ENCODE results near the gene ZNF337.
"Not testable (repeated sequence)": the region's sequence is repeated elsewhere in the genome, so short reads cannot be mapped to it uniquely, and the experiment has no call there.

ZNF337 gene

DNA sequence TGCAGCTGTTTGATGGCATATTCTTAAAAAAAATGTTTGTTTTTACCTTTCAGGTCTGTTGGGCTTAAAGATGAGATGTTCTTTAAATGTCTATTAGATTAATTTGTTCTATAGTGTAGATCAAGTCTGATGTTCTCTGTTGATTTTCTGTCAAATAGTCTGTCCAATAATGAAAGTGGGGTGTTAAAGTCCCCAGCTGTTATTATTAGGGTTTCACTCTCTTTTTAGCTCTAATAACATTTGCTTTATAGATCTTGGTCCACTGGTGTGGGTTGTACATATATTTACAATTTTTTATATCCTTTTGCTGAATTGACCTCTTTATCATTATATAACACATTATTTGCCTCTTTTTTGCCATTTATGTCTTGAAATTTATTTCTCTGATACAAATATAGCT lies 11.0 kb upstream of the ZNF337 start:
- H3K27ac Mint-ChIP-seq, result no peak overlapping the region
- no peaks in the 10 kb centered on the region for H3K36me3 Mint-ChIP-seq (ENCODE audit: low read depth)
- H3K4me1 Mint-ChIP-seq (ENCODE audit: low read depth), result no peaks in the 10 kb centered on the region
- no peak overlapping the region for H3K4me3 Mint-ChIP-seq
- intact Hi-C loops (cut with micrococcal nuclease), result no loop called here
- H3K27me3 Mint-ChIP-seq, result no peaks in the 10 kb centered on the region
- peaks cover 39% of the 10 kb centered on the region for H3K9me3 Mint-ChIP-seq

DNA sequence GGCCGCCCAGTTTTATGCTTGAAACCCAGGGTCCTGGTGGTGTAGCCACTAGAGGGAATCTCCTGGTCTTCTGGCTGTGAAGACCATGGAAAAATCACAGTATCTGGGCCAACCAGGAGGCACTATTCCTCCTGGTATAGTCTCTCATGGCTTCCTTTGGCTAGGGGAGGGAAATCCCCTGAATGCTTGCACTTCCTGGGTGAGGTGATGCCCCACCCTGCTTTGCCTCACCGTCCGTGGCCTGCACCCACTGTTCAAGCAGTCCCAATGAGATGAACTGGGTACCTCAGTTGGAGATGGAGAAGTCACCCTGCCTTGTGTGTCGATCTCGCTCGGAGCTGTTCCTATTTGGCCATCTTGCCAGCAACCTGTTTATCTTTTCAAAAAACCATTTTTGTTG lies 10.1 kb upstream of the ZNF337 start:
- peaks cover 30% of the 10 kb centered on the region for H3K9me3 Mint-ChIP-seq
- H3K27ac Mint-ChIP-seq, result no peak overlapping the region
- H3K36me3 Mint-ChIP-seq (ENCODE audit: low read depth), result no peaks in the 10 kb centered on the region
- H3K4me3 Mint-ChIP-seq, result no peak overlapping the region
- H3K4me1 Mint-ChIP-seq (ENCODE audit: low read depth), result no peaks in the 10 kb centered on the region
- no peaks in the 10 kb centered on the region for H3K27me3 Mint-ChIP-seq
- intact Hi-C loops (cut with micrococcal nuclease), result no loop called here

DNA sequence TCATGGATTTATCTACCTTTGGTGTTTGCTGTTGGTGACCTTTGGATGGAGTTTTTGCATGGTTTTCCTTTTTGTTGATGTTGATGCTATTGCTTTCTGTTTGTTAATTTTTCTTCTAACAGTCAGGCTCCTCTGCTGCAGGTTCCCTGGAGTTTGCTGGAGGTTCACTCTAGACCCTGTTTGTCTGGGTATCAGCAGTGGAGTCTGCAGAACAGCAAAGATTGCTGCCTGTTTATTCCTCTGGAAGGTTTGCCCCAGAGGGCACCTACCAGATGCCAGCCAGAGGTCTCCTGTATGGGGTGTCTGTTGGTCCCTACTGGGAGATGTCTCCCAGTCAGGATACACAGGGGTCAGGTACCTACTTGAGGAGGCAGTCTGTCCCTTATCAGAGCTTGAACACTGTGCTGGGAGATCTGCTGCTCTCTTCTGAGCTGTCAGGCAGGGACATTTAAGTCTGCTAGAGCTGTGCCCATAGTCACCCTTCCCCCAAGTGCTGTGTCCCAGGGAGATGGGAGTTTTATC lies 9.2 kb upstream of the ZNF337 start:
- Mint-ChIP-seq H3K27me3 (no peaks in the 10 kb centered on the region), H3K9me3 (peaks cover 25% of the 10 kb centered on the region), H3K4me3 (no peak overlapping the region), H3K4me1 (ENCODE audit: low read depth) (no peaks in the 10 kb centered on the region), H3K27ac (no peak overlapping the region), H3K36me3 (ENCODE audit: low read depth) (no peaks in the 10 kb centered on the region)
- intact Hi-C loops (cut with micrococcal nuclease), result no loop called here

DNA sequence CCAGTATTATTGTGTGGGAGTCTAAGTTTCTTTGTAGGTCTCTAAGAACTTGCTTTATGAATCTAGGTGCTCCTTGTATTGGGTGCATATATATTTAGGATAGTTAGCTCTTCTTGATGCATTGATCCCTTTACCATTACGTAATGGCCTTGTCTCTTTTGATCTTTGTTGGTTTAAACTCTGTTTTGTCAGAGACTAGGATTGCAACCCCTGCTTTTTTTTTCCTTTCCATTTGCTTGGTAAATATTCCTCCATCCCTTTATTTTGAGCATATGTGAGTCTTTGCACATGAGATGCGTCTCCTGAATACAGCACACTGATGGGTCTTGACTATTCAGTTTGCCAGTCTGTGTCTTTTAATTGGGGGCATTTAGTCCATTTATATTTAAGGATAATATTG lies 7.7 kb upstream of the ZNF337 start:
- H3K36me3 Mint-ChIP-seq (ENCODE audit: low read depth); intact Hi-C loops (cut with micrococcal nuclease); H3K27ac Mint-ChIP-seq; H3K27me3 Mint-ChIP-seq; H3K4me3 Mint-ChIP-seq; H3K4me1 Mint-ChIP-seq (ENCODE audit: low read depth): not testable (repeated sequence)
- H3K9me3 Mint-ChIP-seq, result peaks cover 29% of the 10 kb centered on the region

DNA sequence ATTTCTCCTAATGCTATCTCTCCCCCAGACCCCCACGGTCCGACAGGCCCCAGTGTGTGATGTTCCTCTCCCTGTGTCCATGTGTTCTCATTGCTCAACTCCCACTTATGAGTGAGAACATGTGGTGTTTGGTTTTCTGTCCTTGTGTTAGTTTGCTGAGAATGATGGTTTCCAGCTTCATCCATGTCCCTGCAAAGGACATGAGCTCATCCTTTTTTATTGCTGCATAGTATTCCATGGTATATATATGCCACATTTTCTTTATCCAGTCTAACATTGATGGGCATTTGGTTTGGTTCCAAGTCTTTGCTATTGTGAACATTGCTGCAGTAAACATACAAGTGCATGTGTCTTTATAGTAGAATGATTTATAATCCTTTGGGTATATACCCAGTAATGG lies 4.2 kb upstream of the ZNF337 start:
- H3K4me1 Mint-ChIP-seq (ENCODE audit: low read depth); H3K36me3 Mint-ChIP-seq (ENCODE audit: low read depth); H3K4me3 Mint-ChIP-seq; intact Hi-C loops (cut with micrococcal nuclease); H3K27me3 Mint-ChIP-seq; H3K27ac Mint-ChIP-seq: not testable (repeated sequence)
- peaks cover 30% of the 10 kb centered on the region for H3K9me3 Mint-ChIP-seq

DNA sequence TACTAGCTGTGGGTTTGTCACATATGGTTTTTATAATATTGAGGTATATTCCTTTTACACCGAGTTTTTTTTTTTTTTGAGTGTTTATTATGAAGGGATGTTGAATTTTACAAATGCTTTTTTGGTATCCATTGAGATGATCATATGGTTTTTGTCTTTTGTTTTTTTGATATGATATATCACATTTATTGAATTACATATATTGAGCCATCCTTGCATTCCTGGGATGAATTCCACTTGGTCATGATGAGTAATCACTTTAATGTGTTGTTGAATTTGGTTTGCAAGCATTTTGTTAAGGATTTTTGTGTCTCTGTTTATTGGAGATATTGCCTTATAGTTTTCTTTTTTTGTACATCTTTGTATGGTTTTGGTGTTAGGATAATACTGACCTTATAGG lies 3.3 kb upstream of the ZNF337 start:
- H3K27me3 Mint-ChIP-seq, result no peaks in the 10 kb centered on the region
- no peak overlapping the region for H3K27ac Mint-ChIP-seq
- no peak overlapping the region for H3K4me3 Mint-ChIP-seq
- H3K4me1 Mint-ChIP-seq (ENCODE audit: low read depth), result peaks cover 14% of the 10 kb centered on the region
- peaks cover 30% of the 10 kb centered on the region for H3K9me3 Mint-ChIP-seq
- intact Hi-C loops (cut with micrococcal nuclease), result loop anchor here (5.0 to 10.0 kb wide), 4 partner anchors 167 to 708 kb away; partner anchors contain the start of genes ACSS1, APMAP and PYGB
- H3K36me3 Mint-ChIP-seq (ENCODE audit: low read depth), result peaks cover 9% of the 10 kb centered on the region

DNA sequence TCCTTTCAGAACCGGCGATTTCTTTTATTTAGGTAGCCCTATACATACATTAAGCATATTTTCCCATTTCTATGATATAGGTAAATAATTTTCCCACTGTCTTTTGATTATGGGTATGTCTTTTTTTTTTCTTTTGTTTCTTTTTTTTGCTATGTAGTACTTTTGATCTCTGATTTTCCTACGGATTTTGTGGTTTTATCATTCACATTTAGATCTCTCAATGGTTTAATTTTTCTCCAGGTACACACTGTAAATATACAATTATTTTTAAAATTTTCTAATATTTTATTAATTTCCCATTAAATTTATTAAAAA lies 436 bp upstream of the ZNF337 start:
- H3K27ac Mint-ChIP-seq, result peak overlapping the region; percentile 91
- H3K4me3 Mint-ChIP-seq, result peak overlapping the region; percentile 91
- intact Hi-C loops (cut with micrococcal nuclease), result loop anchor here (5.0 to 10.0 kb wide), 4 partner anchors 170 to 705 kb away; partner anchors contain the start of genes ACSS1, APMAP and PYGB
- H3K36me3 Mint-ChIP-seq (ENCODE audit: low read depth), result peaks cover 12% of the 10 kb centered on the region
- H3K27me3 Mint-ChIP-seq, result no peaks in the 10 kb centered on the region
- peaks cover 22% of the 10 kb centered on the region for H3K4me1 Mint-ChIP-seq (ENCODE audit: low read depth)
- peaks cover 20% of the 10 kb centered on the region for H3K9me3 Mint-ChIP-seq

DNA sequence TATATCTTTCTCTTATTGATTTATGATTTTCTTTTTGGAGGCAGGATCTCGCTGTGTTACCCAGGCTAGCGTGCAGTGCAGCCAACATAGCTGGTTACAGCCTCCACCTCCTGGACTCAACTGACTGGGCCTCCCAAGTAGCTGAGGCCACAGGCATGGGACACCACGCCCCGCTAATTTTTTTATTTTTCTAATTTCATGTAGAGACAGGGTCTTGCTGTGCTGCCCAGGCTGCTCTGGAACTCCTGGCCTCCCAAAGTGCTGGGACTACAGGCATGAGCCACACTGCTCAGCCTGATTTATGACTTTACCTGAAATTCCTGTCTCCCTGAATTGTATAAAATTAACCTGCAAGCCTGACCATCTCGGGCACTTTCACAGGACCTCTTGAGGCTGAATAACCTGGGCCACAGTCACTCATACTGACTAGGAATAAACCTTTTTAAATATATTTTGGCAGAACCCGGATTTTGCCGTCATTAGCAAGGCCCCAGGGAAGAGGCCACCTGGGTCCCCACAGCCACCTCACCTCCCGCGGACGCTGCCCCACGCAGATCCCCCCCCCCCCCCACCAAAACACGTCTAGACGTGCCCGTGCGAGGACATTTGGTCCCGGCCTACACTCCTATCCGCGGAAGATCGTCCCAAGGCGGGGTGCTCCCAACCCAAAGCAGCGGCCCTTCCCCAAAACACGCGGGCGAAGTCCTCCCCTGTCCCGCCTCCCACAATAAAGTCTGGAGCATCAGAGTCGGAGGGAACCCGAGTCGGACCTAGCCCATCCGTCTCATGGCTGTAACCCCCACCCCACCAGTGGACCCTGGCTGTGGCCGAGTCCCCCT lies 902 bp downstream of the ZNF337 start:
- peaks cover 26% of the 10 kb centered on the region for H3K36me3 Mint-ChIP-seq (ENCODE audit: low read depth)
- H3K9me3 Mint-ChIP-seq, result peaks cover 15% of the 10 kb centered on the region
- peak overlapping the region; percentile 91 for H3K27ac Mint-ChIP-seq
- H3K27me3 Mint-ChIP-seq, result no peaks in the 10 kb centered on the region
- peak overlapping the region; percentile 91 for H3K4me3 Mint-ChIP-seq
- H3K4me1 Mint-ChIP-seq (ENCODE audit: low read depth), result peaks cover 27% of the 10 kb centered on the region
- intact Hi-C loops (cut with micrococcal nuclease), result loop anchor here (1.0 to 10.0 kb wide), 5 partner anchors 71 to 703 kb away; partner anchors contain the start of genes ACSS1, APMAP, NANP and PYGB

DNA sequence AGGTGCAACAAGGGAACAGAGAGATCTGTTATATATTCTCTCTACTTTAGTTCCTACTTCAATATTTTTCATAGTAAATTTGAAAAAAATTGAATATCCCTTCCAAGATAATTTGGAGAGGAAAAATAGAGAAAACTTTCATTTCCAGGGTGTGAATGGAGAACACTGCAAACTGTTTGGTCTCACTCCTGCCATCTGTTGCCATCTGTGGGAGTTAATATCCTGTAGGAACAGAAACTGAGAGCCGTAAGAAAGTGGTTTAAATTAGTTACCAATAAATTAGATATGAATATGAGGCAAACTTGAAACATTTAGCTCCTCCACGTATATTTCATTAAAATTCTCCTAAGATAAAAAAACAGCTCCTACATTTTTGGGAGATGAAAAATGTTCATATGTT lies 4.2 kb downstream of the ZNF337 start:
- Mint-ChIP-seq H3K4me3 (no peak overlapping the region), H3K9me3 (no peaks in the 10 kb centered on the region), H3K4me1 (ENCODE audit: low read depth) (peaks cover 21% of the 10 kb centered on the region), H3K27ac (no peak overlapping the region), H3K36me3 (ENCODE audit: low read depth) (peaks cover 26% of the 10 kb centered on the region), H3K27me3 (no peaks in the 10 kb centered on the region)
- intact Hi-C loops (cut with micrococcal nuclease), result loop anchor here (10.0 kb wide), 1 partner anchor 638 kb away; the partner anchor contains the start of gene ACSS1

DNA sequence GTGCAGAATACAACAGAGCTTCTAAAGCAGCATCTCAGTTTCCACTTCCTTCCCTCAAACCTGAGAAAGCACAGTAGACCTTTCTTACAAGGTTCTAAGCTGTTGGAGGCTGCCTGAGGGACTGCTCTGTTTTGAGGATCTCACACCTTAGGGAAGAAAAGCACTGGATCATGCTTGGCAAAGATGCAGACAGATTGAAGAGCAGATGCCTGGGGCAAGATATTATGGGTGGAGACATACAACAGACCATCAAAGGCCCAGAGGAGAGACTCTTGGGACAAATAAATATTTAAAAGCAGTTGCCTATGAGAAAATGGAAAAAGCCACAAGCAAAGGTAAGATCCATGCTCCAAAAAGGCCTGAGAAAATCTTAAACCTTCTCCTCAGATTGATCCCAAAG lies 6.2 kb downstream of the ZNF337 start:
- Mint-ChIP-seq H3K9me3 (no peaks in the 10 kb centered on the region), H3K4me1 (ENCODE audit: low read depth) (peaks cover 19% of the 10 kb centered on the region), H3K27ac (no peak overlapping the region), H3K27me3 (no peaks in the 10 kb centered on the region), H3K4me3 (no peak overlapping the region), H3K36me3 (ENCODE audit: low read depth) (peaks cover 29% of the 10 kb centered on the region)
- intact Hi-C loops (cut with micrococcal nuclease), result loop anchor here (10.0 kb wide), 1 partner anchor 636 kb away; the partner anchor contains the start of gene ACSS1

DNA sequence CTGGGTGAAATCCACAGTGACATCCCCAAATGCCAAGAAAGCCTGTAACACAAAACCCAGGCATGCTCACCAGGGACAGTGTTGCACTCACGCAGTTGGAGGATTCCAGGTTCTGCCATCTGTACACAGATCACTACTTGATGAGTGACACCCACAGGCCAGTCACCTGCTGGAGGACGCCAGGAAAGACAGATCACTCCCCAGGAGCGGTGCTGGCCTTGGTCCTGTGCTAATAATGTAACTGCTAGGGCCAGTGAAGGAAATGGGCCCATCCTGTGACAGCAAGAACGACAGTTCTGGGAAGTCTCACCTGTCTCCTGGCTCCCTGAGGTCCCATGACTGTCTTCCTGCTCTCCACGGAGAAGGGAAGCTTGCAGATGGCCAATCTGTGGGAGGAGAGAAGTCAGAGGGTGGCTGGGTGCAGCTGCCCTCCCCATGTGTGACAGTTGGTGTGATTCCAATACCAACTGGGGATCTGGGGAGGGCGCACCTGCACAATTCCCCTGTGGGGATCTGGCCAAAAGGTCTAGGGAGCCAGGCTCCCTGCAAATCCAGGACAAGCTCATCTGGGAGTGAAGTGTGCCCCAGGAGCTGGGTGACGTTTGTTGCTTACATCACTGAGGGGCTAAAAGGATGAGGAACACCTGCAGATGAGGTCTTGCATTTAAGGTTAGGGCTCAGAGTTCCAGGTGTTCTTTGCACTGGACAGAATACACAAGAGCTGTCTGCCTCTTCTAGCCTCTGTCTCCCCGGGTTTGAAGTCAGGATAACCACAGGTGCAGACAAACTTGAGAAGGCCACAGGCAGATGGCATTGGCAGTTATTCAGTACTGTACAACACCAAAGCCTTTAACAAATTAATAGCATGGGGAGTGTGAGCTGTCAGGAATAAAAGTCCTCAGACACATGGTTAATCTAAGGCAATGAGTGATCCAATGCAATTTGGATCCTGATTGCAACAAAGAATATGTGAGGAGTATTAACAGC lies 10.3 kb downstream of the ZNF337 start:
- Mint-ChIP-seq H3K9me3 (no peaks in the 10 kb centered on the region), H3K36me3 (ENCODE audit: low read depth) (peaks cover 51% of the 10 kb centered on the region), H3K27me3 (no peaks in the 10 kb centered on the region), H3K4me1 (ENCODE audit: low read depth) (no peaks in the 10 kb centered on the region), H3K4me3 (no peak overlapping the region), H3K27ac (no peak overlapping the region)
- intact Hi-C loops (cut with micrococcal nuclease), result no loop called here

DNA sequence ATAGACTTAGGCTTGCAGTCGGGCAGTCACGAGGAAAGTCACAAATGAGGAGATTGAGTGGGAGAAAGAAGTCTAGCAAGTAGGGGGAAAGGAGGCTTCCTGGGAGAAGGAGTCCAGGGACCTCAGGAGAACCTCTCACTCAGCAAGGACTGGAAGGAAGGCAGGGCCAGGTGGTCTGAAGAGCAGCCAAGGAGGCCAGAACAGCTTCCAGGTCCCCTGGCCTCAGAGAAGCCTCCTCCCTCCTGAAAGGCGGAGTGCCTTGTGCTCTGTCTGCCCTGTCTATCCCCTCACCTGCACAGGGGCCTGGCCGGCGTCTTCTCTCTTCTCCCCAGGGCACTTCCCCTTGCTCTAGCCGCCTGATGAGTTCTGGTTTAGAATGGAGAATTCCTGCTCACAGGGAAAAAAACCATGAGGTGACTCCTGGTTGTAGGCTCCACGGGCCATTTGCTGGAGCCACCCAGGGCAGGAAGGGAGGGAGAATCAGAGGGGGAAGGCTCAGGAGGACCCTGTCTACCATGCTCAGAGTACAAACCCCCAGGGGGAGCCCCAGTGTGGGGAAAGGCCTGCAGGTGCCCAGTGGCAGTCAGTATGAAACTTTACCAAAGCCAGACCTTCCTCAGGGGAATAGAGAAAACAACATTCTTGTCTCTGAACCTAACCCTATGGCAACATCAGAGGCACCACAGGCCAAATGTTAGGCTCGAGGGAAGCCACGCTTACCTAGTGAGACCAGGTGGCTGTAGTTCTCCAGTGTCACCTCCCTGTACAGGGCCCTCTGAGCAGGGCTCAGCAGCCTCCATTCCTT lies 11.2 kb downstream of the ZNF337 start:
- Mint-ChIP-seq H3K36me3 (ENCODE audit: low read depth) (peaks cover 53% of the 10 kb centered on the region), H3K27ac (no peak overlapping the region), H3K4me3 (no peak overlapping the region)

DNA sequence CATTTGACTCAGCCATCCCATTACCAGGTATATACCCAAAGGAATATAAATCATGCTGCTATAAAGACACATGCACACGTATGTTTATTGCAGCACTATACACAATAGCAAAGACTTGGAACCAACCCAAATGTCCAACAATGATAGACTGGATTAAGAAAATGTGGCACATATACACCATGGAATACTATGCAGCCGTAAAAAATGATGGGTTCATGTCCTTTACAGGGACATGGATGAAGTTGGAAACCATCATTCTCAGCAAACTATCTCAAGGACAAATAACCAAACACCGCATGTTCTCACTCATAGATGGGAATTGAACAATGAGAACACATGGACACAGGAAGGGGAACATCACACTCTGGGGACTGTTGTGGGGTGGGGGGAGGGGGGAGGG lies 12.8 kb downstream of the ZNF337 start:
- H3K36me3 Mint-ChIP-seq (ENCODE audit: low read depth), result peaks cover 67% of the 10 kb centered on the region
- H3K27ac Mint-ChIP-seq; H3K4me1 Mint-ChIP-seq (ENCODE audit: low read depth); intact Hi-C loops (cut with micrococcal nuclease); H3K27me3 Mint-ChIP-seq; H3K4me3 Mint-ChIP-seq; H3K9me3 Mint-ChIP-seq: not testable (repeated sequence)

More for the DNA sequence above, 11.2 kb downstream of the ZNF337 start:
- Mint-ChIP-seq H3K4me1 (ENCODE audit: low read depth) (no peaks in the 10 kb centered on the region), H3K9me3 (no peaks in the 10 kb centered on the region), H3K27me3 (no peaks in the 10 kb centered on the region)
- intact Hi-C loops (cut with micrococcal nuclease), result no loop called here

Data from dendritic cell treated with granulocyte-macrophage colony-stimulating factor and Interleukin-4, amounts not matched to agents 40 ng/mL and 50 ng/mL, for 4 days (primary cell).